Measurements from ENCODE around the gene INO80C.

Gene INO80C

DNA sequence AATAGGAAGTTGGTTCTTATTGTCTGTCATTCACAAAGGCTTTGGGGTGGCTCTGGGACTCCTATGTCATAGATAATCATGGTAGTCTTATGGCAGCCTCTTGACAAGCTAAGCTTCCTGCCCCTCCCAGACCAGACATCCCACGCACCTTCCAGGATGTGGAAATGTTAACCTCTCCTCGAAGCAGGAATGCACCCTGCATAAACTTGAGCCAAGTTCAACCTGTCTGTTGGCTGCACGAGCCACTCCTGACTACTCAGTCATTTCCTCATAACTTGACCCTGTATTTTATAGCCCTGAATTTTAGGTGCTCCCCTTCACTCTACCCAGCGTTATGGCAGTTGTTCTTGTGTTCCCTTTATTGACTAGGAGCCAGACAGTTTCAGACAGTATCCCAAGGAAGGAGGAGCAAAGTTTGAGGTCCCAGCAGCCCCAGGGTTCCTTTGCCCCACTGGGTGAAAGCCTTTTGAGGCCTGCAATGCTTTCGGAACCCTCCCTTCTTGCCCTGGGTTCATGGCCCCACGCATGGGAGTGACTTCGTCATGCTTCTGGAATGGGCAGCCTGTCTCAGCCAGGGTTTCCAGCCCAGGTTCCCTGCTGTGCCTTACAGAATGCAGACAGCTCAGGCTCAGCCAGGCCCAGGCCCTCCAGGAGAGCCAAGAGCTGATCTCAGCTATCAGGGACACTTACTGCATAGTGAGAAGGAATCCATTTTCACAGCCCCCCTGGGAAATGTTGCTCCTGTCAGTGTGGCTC is 15.6 kb upstream of the INO80C start:
- no peak for DNase-seq (ENCODE audit: low read depth in 2 of 2)

DNA sequence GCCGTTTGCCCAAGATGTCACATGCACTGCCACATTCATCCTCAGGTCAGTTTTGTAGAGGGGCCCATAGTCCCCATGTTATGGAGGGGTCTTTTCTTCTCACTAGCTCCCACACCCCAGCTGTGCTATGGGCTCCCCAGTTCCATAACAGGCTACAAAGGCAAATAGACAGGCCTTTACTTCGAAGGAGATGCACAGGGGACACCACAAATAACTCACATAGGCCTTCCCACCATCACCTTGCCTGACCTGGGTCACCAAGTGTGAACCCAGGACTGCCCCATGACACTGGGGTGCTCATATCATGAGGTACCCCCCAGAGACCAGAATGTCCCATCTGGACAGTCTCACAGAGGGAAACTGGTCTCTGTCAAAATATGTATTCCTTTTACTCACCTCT is 15.0 kb upstream of the INO80C start:
- DNase-seq (ENCODE audit: low read depth in 2 of 2): no peak

DNA sequence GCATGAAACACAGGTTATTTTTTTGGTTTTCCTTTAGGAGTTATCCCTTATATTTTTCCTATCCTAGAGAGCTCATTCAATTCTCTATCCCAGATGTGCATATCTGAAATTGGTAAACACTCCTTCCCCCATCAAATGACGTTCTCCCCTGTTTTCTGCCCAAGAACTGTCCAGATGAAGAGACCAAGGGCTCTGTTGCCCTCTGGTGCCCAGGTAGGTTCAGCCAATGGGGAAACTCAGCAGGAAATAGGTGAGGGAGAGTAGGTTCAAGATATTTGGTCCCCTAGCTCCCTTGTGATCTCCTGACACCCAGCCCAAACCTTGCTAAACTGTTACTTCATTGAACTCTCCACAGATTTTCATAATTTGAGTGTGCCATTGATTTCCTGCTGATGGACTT is 14.1 kb upstream of the INO80C start:
- DNase-seq (ENCODE audit: low read depth in 2 of 2): no peak

DNA sequence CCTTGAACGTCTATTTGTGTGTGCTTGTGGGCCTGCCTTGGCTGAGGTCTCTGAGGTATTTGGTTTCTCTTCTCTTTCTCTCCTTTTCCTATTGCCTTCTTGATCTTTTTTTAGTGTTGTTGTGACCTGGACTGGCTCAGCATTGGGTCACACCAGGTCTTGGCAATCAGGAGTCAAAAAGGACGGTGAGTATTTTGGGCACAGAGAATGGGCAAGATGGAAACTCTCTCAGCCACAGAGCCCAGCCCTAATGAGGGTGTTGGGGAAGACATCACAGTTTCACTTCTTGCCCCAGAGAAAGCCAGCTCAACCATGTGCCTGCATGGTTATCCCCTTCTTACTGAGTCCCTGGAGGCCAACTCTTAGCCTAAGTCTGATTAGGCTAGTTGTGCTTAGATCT is 13.7 kb upstream of the INO80C start:
- no peak for DNase-seq (ENCODE audit: low read depth in 2 of 2)

DNA sequence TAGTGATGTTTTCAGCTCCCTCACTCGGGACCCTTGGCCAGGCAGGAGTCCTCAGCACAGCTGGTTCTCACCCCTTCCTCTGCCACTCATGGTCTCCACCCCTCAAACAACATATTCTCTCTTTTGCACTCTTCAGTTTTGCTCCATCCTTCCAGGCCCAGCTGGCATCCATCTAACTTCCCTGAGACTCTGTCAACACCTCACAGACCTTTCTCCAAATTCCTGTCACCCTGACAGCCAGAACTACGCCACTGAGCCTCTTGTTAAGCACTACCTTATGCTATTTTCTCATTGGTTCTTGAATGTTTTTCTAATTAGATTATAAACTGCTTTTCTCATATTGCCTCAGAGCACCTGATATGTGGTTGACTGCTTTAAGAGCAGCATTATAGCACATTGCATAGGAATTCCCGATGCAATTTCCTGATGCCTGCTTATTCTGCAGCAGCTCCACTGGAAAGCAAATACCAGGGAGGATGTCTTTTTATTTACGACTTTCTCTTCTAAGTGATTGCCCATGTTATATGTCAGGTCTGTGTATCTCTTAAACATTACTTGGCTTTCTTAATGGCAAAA is 12.4 kb upstream of the INO80C start:
- DNase-seq (ENCODE audit: low read depth in 2 of 2): no peak

DNA sequence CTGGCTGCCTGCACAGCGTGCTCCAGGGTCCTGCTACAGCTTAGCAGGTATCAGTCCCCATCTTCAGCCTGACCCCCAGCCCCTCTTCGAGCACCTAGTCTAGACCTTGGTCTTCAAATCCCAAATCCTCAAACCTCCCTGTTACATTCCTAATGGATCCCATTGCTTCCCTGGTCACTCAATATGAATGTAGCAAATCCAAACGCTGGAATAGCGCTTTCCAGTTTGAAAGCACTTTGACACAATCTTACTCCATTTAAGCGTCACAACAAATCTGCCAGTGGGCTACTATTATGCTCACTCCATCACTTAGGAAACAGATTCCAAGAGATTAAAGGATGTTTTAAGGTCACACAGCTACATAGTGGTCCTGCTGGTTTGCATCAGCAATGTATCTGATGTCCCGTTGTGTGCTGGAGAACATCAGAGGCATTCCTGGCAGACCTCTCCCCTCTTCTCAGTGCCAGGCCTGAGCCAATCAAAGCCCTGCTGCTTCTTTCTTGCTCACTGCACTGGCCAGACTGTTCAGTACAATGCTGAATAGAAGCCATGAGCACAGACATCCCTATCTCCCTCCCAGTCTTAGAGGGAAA is 11.1 kb upstream of the INO80C start:
- no peak for DNase-seq (ENCODE audit: low read depth in 2 of 2)

DNA sequence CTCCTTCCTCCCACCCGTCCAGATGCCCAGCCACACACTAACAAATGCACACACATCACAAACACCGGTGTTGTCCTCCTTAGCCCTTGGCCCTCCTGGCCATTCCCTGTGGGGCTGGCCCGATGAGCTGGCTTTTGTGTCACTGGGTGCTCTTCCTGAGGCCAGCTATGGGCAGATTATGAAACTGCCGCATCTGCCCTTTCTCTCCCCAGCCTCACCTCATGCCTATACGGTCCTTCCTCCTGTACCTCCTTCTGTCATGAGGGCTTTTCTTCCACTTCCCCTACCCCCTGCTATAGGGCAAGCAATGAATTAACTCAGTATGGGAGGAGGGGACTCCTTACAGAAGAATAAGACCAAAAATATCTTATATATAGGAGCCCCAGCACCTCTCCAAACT is 10.3 kb upstream of the INO80C start:
- DNase-seq (ENCODE audit: low read depth in 2 of 2): no peak

DNA sequence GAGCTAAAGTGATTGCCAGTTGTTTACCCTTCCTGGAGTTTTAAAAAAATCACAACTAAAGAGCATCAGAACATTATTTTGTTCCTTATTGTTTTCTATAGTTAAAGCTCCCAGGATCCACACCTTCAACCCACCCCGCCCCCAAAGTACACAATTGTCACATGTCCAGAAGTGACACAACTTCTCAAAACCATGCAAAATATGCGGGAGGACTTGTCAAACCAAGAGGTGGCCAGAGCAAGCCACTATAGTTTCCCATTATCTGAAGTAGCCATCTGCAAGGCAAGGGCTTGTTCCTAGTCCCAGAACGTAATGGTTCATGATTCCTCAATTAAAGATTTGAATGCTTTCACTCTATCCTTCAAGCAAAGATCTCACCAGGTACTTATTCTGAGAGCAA is 9.9 kb upstream of the INO80C start:
- no peak for DNase-seq (ENCODE audit: low read depth in 2 of 2)

DNA sequence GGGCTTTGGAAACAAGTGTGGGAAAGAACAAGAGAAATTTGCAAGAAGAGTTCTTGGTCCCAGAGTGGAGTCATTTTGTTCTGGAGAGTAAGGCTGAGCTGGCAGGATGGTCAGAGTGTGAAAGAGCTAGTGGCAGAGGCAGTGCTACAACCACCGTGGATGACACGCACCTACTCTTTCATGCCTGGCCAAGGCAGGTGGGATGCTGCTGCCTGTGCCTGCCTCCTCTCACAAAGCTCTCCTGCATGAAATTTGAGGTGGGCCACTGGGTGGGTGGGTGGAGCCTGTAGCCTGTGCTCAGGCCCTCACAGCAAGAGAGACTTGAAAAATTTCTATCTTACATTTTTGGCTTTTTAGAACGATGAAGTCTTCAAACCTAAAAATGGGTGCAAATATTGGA is 9.4 kb upstream of the INO80C start:
- DNase-seq (ENCODE audit: low read depth in 2 of 2): no peak

DNA sequence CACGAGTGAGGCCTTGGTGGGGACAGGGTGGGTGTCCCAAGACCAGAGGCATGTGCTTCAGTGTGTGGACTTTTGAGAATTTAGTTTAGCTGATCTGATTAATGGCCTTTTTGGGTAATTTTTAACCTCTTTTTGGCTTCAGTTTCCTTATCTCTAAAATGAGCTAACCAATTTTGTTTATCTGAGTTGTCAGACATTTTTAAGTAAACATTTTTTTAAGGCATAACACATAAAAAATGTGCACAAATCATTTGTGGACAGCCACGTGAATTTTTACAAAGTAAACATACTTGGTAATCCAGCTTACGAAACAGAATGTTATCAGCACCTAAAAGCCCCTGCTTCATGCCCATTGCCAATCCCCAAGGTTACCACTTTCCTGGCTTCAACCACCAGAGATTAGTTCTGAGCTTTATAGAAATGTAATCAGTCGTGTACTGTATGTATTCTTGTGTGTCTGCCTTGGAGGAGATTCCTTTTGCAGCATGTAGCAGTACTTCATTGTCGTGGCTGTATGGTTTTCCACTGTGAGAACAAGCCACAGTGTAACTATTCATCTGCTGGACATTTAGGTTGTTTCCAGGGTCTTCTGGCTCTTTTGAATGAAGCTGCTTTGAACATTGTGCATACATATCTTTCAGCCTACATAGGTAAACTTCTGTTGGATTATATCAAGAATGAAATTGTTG is 8.4 kb upstream of the INO80C start:
- DNase-seq (ENCODE audit: low read depth in 2 of 2): no peak

DNA sequence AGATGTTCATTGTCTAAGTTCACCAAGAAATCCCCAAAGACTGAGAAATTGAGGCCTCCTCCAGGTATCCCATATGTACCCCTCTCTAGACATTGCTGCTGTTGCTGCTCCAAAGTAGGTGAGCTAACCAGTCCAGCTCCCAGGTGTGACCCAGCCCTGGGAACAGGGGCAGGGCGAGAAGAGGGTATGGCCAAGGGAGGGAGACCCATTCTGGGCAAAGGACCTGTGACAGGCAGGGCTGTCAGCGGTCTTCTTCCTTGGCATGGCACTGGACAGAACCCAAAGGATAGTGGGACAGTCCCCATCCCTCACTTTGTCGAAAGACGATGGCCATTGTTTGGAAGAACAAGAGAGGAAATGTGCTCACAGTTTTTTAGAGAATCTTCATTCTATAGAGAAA is 7.2 kb upstream of the INO80C start:
- DNase-seq (ENCODE audit: low read depth in 2 of 2): no peak

DNA sequence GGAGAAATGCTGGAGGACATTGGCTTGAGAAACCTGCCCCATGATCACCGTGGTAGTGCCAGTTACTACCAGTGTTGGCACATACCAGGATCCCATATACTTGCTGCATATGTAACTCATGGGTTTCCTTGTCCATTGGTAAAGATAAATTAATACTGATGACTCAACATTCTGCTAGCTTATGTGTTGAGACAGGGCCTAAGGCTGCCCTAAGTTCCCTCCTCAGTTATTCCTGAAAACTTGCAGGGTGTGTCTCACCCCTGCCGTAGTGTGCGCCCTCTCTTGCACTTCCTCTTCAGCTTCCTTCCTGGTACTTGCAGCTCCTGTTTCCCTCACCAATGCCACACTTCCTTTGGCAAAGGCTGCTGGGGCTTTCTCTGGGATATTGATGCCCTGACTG is 4.3 kb upstream of the INO80C start:
- DNase-seq (ENCODE audit: low read depth in 2 of 2): no peak

DNA sequence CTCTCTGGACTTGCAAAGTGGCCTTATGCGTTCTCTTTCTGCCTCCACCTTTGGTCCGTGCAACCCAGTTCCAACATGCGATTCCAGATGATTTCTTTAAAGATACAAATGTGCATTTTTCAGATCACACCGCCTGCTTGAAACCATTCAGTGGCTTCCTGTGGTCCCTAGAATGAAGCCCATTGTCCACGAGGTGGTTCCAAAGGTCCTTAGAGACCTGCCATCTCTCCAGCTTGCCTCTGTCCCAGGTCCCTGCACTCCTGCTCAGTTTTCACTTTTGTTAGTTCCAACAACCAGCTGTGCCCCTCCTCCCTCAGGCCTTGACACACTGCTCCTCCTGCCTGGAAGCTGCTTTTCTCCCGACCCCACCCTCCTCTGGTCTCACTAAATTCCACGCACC is 3.6 kb upstream of the INO80C start:
- DNase-seq (ENCODE audit: low read depth in 2 of 2): no peak

DNA sequence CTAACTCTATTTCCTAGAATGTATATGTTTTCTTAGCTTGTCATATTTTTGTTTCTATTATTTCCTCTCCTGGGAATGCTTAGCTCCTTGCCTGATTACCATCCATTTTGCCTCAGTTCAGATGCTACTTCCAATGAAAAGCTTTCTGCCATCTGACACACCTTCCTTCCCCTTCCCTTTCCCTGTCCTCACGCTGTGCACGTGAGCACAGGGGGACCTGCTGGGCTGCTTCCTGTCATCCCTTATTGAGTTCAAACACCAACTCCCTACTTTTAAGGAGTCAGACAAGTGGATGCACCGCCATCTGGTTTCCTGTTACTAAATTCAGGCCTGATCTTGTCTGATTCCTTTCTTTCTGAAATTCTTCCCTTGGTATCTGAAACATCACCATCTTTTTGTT is 2.4 kb upstream of the INO80C start:
- no peak for DNase-seq (ENCODE audit: low read depth in 2 of 2)

DNA sequence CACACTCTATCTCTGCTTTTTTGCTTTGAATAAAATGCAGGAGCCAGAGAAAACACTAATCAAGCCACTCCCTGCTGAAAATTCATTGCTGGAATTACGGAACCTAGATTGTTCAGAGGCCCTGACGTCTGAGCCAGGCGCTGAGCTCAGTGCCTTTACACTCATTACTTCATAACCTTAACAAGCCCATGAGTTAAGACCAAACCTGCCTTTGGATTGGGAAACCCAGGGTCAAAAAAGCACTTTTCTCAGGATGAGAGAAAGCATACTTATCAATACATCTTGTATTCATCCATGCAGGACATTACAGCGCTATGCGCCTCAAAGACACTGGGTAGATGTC is 762 bp downstream of the INO80C start:
- no peak for DNase-seq (ENCODE audit: low read depth in 2 of 2)

DNA sequence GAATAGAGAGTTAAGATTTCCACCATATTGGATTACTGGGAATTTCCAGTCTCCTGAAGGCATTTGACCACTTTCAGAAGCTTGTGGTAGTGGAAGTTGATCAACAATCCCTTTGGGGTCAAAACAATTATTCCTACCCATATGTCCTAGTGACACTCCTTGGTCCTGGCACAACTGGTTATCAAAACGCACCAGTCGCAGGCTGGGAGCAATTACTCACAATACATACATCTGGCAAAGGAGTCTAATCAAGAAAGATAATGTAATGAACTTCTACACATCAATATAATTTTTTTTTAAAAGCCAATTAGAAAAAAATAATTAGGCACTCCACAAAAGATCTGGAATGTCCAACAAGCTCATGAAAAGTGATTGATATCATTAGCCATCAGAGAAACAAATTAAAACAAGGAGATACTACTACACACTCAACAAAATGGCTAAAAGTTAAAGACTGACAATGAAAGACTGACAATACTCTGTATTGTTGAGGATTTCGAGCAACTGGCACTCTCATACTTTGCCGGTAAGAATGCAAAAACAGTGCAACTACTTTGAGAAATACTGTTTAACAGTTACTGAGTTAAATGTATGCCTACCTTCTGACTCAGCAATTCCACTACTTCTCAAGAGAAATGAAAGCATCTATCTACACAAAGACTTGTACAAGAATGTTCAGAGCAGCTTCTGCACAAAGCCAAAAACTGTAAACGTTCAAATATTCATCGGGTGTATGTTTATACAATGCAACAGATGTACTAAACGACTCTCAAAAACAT is 2.0 kb downstream of the INO80C start:
- no peak for DNase-seq (ENCODE audit: low read depth in 2 of 2)

DNA sequence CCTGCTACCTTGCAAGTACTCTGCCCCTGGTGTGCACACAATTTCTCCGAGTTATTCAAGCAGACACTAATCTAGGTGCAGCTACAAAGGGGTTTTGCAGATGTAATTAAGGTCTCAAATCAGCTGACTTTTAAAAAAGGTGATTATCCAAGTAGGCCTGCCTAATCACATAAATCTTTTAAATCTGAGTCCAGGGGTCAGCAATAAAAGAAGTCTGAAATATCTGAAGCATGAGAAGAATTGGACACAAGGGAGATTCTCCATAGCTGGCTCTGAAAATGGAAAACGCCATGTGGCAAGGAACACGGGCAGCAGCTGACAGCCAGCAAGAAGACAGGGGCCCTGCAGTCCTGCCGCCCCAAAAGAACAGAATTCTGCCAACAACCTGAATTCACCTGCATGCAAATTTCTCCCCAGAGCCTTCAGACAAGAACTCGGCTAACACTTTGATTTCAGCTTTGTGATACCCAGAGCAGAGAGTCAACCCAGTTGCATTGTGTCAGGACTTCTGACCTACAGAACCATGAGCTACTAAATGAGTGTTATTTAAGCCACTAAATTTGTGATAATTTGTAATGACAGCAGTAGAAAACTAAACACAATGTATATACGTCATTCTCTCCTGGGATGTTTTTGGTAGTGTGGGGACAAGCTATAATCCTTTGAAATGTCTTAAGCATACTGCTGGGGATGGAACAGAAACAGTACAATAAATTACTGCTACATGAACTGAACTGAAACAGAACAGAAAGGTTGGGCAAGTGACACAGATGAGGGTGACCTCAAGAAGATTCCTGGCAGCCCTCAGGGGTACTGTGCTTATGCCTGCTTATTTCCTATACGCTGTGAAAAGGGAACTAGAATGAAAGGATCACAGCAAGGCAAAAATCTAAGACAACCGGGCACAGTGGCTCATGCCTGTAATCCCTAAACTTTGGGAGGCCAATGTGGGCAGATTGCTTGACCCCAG is 3.2 kb downstream of the INO80C start:
- DNase-seq (ENCODE audit: low read depth in 2 of 2): no peak

DNA sequence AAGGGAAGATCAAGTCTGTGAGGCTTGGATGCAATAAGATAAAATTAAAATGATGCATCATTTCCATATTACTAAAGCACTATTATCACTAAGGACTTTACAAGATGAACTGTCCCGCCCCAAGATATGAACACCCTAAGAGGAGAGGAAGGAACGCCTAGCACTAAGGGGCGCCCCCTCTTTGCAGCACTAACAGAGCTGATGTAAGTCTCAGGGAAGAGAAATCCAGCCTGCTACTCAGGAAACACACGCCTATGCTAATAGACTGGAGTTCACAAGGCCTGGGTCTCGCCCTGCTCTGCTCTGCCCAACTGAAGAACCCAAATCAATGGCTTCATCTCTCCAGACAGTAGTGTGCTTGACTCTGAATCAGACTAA is 6.1 kb downstream of the INO80C start:
- no peak for DNase-seq (ENCODE audit: low read depth in 2 of 2)

DNA sequence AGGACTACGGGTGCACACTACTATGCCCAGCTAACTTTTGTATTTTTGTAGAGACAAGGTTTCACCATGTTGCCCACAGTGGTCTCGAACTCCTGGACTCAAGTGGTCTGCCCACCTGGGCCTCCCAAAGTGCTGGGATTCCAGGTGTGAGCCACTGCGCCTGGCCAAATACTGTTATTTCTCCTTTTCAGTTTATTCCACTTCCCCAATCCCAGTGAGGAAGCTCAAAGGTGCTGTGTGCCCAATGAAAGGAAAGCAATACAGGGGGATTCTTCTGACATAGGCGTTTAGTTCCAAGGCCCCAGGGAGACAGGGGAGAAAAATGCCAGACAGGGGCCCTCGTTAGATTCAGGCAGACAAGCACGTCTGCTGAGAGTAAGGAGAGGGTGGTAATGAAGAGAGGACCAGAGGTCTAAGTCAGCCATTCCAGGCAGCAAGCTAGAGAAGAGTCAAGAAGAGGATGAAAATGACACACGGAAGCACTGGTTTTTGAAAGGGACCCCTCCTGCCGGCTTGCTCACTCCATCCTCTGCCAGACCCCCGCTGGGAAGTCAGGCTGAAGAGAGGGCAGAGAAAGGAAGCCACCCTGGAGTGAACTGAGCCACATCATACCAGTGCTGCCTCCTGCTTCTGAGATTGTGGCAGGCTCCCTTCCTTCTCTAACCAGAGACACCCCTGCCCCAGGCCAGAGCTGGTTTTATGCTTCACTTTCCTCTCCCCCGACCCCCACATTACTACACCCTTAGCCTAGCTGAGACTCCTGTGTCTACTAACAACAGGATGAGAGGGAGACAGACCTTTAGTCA is 6.7 kb downstream of the INO80C start:
- DNase-seq (ENCODE audit: low read depth in 2 of 2): no peak

DNA sequence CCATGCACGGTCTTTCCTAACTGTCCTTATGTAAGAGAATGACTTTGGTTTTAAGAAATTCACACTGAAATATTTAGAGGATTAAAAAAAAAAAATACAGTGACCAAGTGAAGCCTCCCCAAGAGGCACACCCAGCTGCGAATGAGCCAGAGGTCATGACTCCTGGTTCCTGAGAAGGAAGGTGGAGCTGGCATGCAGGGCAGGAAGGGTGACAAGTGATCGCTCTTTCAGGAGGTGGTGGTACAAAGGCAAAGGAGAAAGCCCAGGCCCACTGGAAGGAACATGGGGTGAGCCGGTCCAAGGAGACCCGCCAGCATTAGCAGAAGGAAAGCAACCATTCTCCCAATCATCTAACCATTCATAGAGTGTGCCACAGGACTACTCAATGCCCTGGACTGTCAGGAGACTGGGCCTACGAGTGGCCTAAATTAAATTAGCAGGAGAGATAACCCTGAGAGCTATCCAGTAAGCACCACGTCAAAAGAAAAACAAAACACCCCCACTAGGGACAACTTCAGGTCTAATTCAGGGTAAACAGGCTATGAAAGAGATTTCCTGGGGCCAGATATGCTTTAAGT is 7.8 kb downstream of the INO80C start:
- no peak for DNase-seq (ENCODE audit: low read depth in 2 of 2)

Measured in stimulated activated CD4-positive, alpha-beta T cell treated with anti-CD3 and anti-CD28 coated beads, Interleukin-4, amount 100 ng/mL, for 48 hours (primary cell).